ENCODE measurements around the gene ISCU. TPM values are rescaled to one million over a fixed set of nuclear protein-coding genes. Genes with fewer than 3 reads are reported as not detected.

ISCU gene
- total RNA-seq, 1 donor = 136 TPM

DNA sequence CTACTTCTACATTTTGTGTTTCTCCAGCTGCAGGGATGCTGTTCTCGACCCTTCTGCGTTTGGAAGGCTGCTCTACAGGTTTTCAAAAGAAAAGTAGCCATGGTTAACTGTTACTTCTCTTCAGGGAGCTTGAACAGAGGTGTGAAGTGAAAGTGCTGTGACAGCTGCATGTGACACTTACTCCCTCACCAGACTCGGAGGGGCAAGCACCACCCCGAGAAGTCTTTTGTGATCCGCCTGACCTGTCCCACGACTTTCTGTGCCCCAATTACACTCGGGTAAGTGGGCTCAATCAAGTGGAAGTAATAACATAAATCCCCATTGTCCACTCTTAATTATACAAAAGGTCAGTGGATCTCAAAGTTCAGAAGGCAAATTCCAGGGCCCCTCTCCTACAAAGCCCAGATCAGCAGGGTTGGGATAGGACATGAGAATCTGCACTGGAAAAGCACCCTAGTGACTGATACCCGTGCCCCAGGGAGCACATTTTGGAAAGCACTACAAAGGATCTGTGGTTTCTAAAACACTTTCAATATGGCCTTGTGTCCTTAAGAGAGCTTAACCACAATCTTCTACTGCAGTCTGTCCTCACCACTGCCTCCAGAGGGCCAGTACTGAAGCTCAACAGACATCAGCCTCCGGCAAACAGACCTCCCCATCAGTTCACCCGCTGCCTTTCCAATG is 35.8 kb upstream of the ISCU start:
- no peak overlapping the region for H3K4me3 ChIP-seq (ENCODE audit: low read depth, low read length)
- TF ChIP-seq, protein P1, sequence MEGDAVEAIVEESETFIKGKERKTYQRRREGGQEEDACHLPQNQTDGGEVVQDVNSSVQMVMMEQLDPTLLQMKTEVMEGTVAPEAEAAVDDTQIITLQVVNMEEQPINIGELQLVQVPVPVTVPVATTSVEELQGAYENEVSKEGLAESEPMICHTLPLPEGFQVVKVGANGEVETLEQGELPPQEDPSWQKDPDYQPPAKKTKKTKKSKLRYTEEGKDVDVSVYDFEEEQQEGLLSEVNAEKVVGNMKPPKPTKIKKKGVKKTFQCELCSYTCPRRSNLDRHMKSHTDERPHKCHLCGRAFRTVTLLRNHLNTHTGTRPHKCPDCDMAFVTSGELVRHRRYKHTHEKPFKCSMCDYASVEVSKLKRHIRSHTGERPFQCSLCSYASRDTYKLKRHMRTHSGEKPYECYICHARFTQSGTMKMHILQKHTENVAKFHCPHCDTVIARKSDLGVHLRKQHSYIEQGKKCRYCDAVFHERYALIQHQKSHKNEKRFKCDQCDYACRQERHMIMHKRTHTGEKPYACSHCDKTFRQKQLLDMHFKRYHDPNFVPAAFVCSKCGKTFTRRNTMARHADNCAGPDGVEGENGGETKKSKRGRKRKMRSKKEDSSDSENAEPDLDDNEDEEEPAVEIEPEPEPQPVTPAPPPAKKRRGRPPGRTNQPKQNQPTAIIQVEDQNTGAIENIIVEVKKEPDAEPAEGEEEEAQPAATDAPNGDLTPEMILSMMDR (IDR thresholded peaks at IDR 0.05; ENCODE audit: insufficient read depth, low read length) = no peak
- DNase-seq (ENCODE audit: low read depth) = no peak

DNA sequence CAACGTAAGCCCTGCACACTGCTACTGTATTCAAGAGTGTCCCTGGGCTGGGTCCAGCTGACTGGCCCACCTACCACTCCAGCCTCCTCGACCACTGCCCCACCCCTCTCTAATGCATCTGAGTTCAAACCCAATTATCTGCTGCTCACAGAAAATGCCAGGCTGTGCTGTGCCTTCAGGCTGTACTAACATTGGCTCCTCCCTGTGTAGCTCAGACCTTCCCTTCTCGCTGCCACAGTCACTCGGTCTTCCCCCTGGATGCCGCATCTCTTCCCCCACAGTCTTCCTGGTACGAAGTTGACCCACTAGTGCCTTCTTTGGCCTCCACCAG is 35.3 kb upstream of the ISCU start:
- H3K4me3 ChIP-seq (ENCODE audit: low read depth, low read length) = no peak overlapping the region
- no peak for DNase-seq (ENCODE audit: low read depth)
- TF ChIP-seq, protein P1 (IDR thresholded peaks at IDR 0.05; ENCODE audit: insufficient read depth, low read length) = no peak

DNA sequence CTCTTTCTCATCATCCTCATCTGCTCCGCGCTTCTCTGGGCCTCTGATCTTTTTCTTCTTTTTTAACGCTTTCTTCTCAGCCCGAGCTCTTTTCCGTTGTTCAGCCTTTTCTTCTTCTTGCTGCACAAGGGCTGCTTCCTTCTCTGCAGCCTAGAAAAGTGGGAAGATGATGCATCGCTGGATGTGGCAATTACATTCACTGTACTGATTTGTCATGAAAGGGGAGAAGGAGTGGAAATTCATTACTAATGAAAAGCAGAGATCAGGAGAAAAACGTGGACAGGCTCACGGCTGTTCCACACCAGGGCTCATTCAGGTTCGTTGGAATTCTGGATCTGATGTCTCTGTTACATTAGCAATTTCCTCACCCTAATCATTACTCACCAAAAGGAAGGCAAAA is 32.2 kb upstream of the ISCU start:
- DNase-seq (ENCODE audit: low read depth) = no peak
- TF ChIP-seq, protein P1 (IDR thresholded peaks at IDR 0.05; ENCODE audit: insufficient read depth, low read length) = no peak
- no peak overlapping the region for H3K4me3 ChIP-seq (ENCODE audit: low read depth, low read length)

DNA sequence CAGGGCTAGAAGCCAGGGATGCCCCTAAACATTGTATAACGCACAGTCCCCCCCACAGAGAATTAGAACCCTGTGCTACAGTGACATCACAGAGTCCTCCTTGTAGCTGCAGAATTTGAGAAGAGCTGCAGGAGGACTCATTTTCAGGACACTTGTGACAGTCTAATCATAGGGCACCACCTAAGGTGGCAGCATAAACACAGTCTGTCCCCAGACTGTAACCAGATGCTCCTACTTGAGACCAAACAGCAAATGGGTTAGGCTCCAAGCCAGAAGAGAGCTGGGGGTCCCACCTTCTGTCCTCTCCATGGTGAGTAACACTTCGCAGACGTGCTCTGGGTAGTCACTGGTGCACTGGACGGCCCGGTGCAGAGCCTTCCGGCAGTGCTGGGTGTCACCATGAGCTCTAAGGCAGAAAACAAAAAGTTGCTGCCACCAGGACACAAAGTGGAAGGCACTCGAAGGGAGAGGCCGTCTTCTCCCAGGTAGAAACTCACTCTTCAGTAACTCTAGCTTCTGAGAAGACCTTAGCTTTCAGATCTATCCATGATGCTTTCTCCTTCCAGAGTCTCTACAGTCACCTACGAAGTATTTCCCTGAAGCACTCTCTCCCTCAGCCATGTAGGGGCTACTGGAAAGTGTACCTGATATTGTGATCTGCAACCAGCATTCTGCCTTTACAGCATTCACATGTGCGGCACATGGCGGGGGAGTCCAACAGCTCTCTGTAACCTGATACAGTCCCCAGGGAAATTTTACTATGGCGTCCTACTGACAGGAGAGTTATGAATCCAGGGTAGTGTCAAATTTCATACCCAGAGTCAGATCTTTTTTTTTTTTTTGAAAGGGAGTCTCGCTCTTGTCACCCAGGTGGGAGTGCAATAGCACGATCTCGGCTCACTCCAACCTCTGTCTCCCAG is 30.2 kb upstream of the ISCU start:
- DNase-seq (ENCODE audit: low read depth) = no peak
- H3K4me3 ChIP-seq (ENCODE audit: low read depth, low read length) = no peak overlapping the region
- TF ChIP-seq, protein P1 (IDR thresholded peaks at IDR 0.05; ENCODE audit: insufficient read depth, low read length) = no peak

DNA sequence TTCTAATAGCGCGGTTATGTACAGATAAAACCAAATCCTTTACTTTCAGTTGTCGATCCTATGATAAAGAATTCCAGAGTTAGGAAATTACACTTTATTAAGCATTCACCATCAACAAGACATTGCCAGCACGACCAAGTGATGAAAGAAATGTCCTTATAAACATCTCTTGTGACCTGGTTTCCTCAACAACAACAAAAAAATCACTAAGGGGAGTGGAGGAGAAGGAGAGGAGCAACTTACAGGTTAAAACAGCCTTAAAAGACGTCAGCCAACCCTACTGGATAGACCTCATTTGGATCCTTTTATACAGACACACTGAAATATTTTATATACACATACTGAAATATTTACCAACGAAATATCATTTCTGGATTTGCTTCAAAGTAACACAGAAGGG is 24.2 kb upstream of the ISCU start:
- H3K4me3 ChIP-seq (ENCODE audit: low read depth, low read length) = no peak overlapping the region
- TF ChIP-seq, protein P1 (IDR thresholded peaks at IDR 0.05; ENCODE audit: insufficient read depth, low read length) = no peak
- no peak for DNase-seq (ENCODE audit: low read depth)

DNA sequence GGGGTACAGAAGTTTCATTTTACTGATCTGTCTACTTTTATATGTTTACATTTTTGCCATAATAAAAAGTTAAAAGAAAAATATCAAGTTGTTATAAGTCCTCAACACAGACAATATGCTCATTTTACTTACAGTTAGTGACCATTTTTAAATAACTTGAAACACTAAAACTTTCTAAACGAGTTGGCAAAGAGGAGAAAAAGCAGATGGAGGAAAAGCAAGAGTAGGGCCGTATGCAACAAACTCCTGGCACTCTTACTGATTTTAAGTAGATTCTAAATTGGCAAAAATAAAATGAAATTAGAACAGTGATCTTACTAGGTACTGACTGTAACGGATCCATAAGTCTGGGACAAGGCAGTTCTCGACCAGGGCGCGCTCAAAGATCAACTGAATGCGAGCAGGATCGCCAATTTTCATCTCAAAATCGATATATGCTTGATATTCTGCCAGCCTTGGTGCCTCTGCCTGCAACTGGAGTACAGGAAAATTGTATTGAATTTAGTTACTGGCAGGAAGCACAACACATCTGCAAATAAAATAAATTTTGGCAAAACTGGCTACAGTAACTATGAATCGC is 23.7 kb upstream of the ISCU start:
- no peak overlapping the region for H3K4me3 ChIP-seq (ENCODE audit: low read depth, low read length)
- no peak for DNase-seq (ENCODE audit: low read depth)
- TF ChIP-seq, protein P1 (IDR thresholded peaks at IDR 0.05; ENCODE audit: insufficient read depth, low read length) = no peak

All from fibroblast of the aortic adventitia (primary cell).